Prostate gland (tissue), 2 donors: Measurements from ENCODE around the gene ZNF329. TPM values are rescaled to one million over a fixed set of nuclear protein-coding genes. Genes with fewer than 3 reads are reported as not detected.

ENCODE experiments used
- DNase-seq: peaks from one replicate; pipeline ENCODE4 v3.0.0-alpha.2; 2019; ENCODE audit warnings: low spot score
- H3K27ac ChIP-seq, 2 donors: fragments of 200-600 bp; sonication (generic); 2 replicates each; pipeline ENCODE4 v1.5.1; 2017 to 2019
- H3K27me3 ChIP-seq: fragments of 200-600 bp; sonication (generic); replicated peaks from 2 replicates; pipeline ENCODE4 v1.5.1; 2019; ENCODE audit not compliant: insufficient read depth
- H3K36me3 ChIP-seq, 2 donors: fragments of 200-600 bp; sonication (generic); 1 replicate in 1 of 2; 2 replicates in 1 of 2; pipeline versions ENCODE4 v1.5.1 to v1.8.1; 2017 to 2019
- H3K4me1 ChIP-seq: fragments of 200-600 bp; sonication (generic); replicated peaks from 2 replicates; pipeline ENCODE4 v1.5.1; 2019
- H3K4me3 ChIP-seq, 2 donors: fragments of 200-600 bp; sonication (generic); 2 replicates each; pipeline ENCODE4 v1.5.1; 2017 to 2019
- H3K9me3 ChIP-seq: fragments of 200-600 bp; sonication (generic); 2 replicates; pipeline ENCODE4 v1.5.1; 2017
- CTCF ChIP-seq, 4 experiments: fragments of 200-600 bp in 2 of 4; fragments of 450-650 bp in 2 of 4; sonication (generic) in 2 of 4; IDR thresholded peaks; 1 replicate in 3 of 4; 2 replicates in 1 of 4; pipeline ENCODE4 v1.5.1; 2016 to 2019; ENCODE audit warnings: antibody characterized with exemption in 4 of 4, mild to moderate bottlenecking in 2 of 4, moderate library complexity in 2 of 4
- POLR2A ChIP-seq: fragments of 450-650 bp; IDR thresholded peaks from one replicate; pipeline ENCODE4 v1.6.1; 2016; ENCODE audit warnings: antibody characterized with exemption, mild to moderate bottlenecking
- POLR2AphosphoS5 ChIP-seq: sonication (generic); formaldehyde crosslinking; IDR thresholded peaks from one replicate; pipeline ENCODE4 v1.6.1; 2017; ENCODE audit warnings: antibody characterized with exemption
- WGBS: methylation state at CpG from one replicate; pipeline ENCODE4 v1.1.5; 2018; 5-methylcytosine and 5-hydroxymethylcytosine counted together
- intact Hi-C: fragments of 100-400 bp; cut with DNase I; formaldehyde crosslinking; loops from one replicate; pipeline ENCODE4 v1.14.2; 2022
- total RNA-seq, 2 donors: library from RNA; depleted of rRNA; stranded (reverse); fragments of >200 nt; gene quantifications; one replicate each; pipeline ENCODE4 v1.1.0, GENCODE V29; 2016

ZNF329 gene
- total RNA-seq, 2 donors from 2014 or later: 14.7 to 18.4 TPM

- intact Hi-C loops: no loop called here
- TF ChIP-seq POLR2A (no peak), CTCF (IDR thresholded peaks at IDR 0.05) (no peak), POLR2AphosphoS5 (no peak)
- Histone ChIP-seq H3K27me3 (no peaks in the 10 kb centered on the region), H3K4me3 (no peak overlapping the region), H3K36me3 (peaks cover 14 to 15% of the 10 kb centered on the region in 2 donors), H3K27ac (no peak overlapping the region), H3K9me3 (no peaks in the 10 kb centered on the region), H3K4me1 (no peaks in the 10 kb centered on the region)
- whole genome bisulfite sequencing: 99% methylated on average over 3 of the region's 3 CpGs
- no peak for DNase-seq
These were observed 4.7 kb downstream of the ZNF329 start for GRCh38 chr19:58145849-58146248.

GRCh38 chr19:58134244-58134643, 16.3 kb downstream of the ZNF329 start:
- WGBS: 97% methylated on average over 1 of the region's 1 CpG
- peaks cover 6 to 39% of the 10 kb centered on the region in 2 donors for H3K36me3 ChIP-seq
- TF ChIP-seq POLR2A (no peak), CTCF (IDR thresholded peaks at IDR 0.05) (no peak), POLR2AphosphoS5 (no peak)
- H3K9me3 ChIP-seq: peaks cover 10% of the 10 kb centered on the region
- intact Hi-C loops: no loop called here
- no peak overlapping the region for H3K4me3 ChIP-seq
- H3K27me3 ChIP-seq: no peaks in the 10 kb centered on the region
- no peak overlapping the region for H3K27ac ChIP-seq
- DNase-seq: no peak
- no peaks in the 10 kb centered on the region for H3K4me1 ChIP-seq

- 99% methylated on average over 3 of the region's 3 CpGs for WGBS
- Histone ChIP-seq H3K27me3 (no peaks in the 10 kb centered on the region), H3K36me3 (peaks cover 18 to 46% of the 10 kb centered on the region in 2 donors), H3K9me3 (peaks cover 18% of the 10 kb centered on the region), H3K4me3 (no peak overlapping the region), H3K4me1 (no peaks in the 10 kb centered on the region), H3K27ac (no peak overlapping the region)
- TF ChIP-seq CTCF (IDR thresholded peaks at IDR 0.05) (no peak), POLR2A (no peak), POLR2AphosphoS5 (no peak)
- no peak for DNase-seq
- intact Hi-C loops: no loop called here
These were observed 21.3 kb downstream of the ZNF329 start for GRCh38 chr19:58129284-58129683.

GRCh38 chr19:58128041-58128685, 22.4 kb downstream of the ZNF329 start:
- 97% methylated on average over 12 of the region's 12 CpGs for WGBS
- TF ChIP-seq POLR2A (no peak), POLR2AphosphoS5 (no peak)
- intact Hi-C loops: no loop called here
- Histone ChIP-seq H3K36me3 (peaks cover 18 to 45% of the 10 kb centered on the region in 2 donors), H3K27me3 (no peaks in the 10 kb centered on the region), H3K4me3 (no peak overlapping the region), H3K9me3 (peaks cover 18% of the 10 kb centered on the region), H3K27ac (no peak overlapping the region), H3K4me1 (no peaks in the 10 kb centered on the region)
- no peak for DNase-seq

GRCh38 chr19:58123354-58123753, 27.2 kb downstream of the ZNF329 start:
- DNase-seq: no peak
- Histone ChIP-seq H3K4me1 (no peaks in the 10 kb centered on the region), H3K27me3 (no peaks in the 10 kb centered on the region), H3K36me3 (peaks cover 3 to 15% of the 10 kb centered on the region in 2 donors), H3K9me3 (peaks cover 8% of the 10 kb centered on the region), H3K4me3 (no peak overlapping the region), H3K27ac (no peak overlapping the region)
- intact Hi-C loops: no loop called here
- TF ChIP-seq POLR2A: no peak
- no peak for TF ChIP-seq CTCF (IDR thresholded peaks at IDR 0.05)
- no peak for TF ChIP-seq POLR2AphosphoS5
- 56% methylated on average over 5 of the region's 5 CpGs for WGBS
